GM19351 (cell line): ENCODE data around the gene STIMATE.

Source experiments
- ATAC-seq: cut with Tn5 transposase; IDR thresholded peaks from one replicate; pipeline ENCODE4 v1.9.1; 2021; ENCODE audit warnings: mild to moderate bottlenecking, moderate library complexity; ENCODE audit not compliant: unreplicated experiment

The STIMATE gene

DNA sequence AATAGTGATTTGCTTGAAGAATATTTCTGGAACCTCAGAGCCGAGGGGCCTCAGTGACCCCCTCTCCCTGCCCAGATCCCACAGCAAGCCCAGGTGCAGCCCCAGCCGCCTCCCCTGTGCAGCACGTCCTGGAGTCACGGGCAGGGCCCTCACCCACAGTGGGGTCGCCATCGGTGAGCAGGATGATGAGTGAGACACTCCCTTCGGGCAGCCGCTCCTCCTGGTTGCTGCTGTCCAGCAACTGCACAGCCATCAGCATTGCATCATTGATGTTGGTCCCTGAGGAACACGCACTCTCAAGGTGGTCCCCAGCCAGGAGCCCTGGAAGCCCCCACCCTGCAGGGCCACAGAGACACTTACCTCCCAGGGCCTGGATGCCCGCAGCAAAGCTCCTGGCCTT lies 73.3 kb downstream of the STIMATE start:
- ATAC-seq: no peak

- ATAC-seq: no peak
Observed at GRCh38 chr3:52822363-52822762, 75.0 kb downstream of the STIMATE start.

- no peak for ATAC-seq
Observed at GRCh38 chr3:52820736-52821135, 76.6 kb downstream of the STIMATE start.

- ATAC-seq: no peak
Observed at GRCh38 chr3:52819936-52820335, 77.4 kb downstream of the STIMATE start.

GRCh38 chr3:52817860-52818259 lies 79.5 kb downstream of the STIMATE start:
- no peak for ATAC-seq

DNA sequence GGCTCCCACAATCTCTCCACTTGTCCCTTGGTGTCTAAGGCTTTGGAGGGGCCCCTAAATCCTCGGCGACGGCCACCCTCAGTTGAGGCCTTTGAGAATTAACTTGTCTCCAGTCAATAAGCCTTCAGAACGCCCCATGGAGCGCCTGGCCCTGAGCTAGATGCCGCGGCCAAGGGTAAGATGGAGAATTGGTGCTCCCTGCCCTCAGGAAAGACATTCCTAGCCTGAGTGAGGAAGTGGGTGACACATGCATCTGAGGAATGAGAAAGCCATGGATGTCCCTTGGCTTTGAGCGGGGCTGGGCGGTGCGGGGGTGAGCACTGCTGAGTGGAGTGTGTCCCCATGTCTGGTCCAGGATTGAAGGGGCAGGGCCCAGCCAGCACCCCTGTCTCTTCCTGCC lies 80.1 kb downstream of the STIMATE start:
- no peak for ATAC-seq

GRCh38 chr3:52816654-52817053 lies 80.7 kb downstream of the STIMATE start:
- ATAC-seq: no peak

GRCh38 chr3:52816199-52816598 lies 81.1 kb downstream of the STIMATE start:
- ATAC-seq: no peak

DNA sequence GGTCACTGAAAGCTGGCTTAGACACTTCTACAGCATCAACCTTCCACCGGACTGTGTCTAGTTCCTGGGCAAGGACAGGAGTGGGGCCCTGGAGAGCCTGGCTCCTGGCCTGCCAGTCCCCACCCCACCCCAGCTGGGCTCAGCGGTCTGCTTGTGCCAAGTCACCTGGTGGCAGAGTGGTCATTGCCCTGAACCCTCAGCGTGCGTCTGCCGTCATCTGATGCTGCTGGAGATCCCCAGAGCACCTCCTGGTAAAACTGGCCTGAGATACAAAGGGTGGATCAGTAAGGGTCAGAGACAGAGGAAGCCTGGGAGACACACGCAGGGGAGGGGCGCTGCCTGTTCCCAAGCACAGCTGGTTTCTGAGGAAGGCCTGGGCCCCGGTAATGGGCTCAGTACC lies 83.5 kb downstream of the STIMATE start:
- ATAC-seq: no peak

- ATAC-seq: no peak
Observed at GRCh38 chr3:52811452-52812011, 85.8 kb downstream of the STIMATE start.

DNA sequence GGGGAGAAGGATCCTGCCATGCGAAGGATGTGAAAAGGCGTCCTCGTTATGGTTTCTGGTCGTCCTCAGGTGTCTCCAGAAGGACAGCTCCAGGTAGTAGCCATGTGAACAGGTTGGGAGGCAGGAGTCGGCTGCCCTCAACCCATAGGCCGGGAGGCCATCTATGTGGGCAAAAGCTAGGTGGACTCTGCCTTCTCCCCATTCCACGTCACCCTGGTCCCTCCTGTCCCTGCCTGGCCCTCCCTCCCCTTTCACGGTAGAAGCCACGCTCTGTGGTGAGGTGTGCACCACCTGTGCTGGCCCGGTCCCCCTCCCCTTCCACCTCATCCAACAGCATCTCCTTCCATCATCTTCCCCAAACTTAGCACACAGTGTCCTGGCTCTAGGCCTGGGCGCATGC lies 86.4 kb downstream of the STIMATE start:
- no peak for ATAC-seq

GRCh38 chr3:52809662-52810377 lies 87.5 kb downstream of the STIMATE start:
- ATAC-seq: no peak

DNA sequence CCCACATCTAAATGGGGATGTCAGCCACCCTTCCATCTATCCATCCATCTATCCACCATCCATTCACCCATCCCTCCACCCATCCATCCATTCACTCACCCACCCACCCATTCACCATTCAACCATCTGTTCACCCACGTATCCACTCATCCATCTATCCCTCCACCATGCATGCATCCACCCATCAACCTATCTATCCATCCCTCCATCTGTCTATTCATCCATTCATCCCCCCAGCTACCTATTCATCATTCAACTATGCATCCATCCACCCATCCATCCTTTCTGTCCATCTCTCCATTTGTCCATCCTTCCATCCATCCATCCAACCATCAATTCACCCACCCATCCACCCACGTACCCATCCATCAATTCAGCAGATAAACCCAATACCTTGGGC lies 88.2 kb downstream of the STIMATE start:
- ATAC-seq: no peak

- no peak for ATAC-seq
Observed at GRCh38 chr3:52805270-52806039, 91.9 kb downstream of the STIMATE start.

- no peak for ATAC-seq
Observed at GRCh38 chr3:52801839-52802238, 95.5 kb downstream of the STIMATE start.

DNA sequence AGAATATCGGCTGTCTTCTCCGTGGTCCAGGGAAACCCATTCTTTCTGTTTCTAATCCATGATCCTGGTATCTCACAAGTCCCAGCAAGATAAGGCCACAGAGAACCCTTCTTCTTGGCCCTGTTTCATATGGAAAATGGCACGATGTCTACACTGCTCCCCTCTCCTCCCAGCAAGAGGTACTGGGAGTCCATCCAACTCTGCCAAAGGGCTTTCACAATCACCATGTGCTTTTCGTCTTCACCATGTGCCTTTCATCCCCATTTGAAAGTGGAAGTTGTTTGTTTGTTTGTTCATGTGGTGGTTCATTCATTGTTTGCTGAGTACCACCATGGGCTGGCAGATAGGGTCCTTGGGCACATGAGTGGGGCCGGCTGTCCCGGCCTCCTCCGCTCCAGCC lies 97.3 kb downstream of the STIMATE start:
- ATAC-seq: no peak

GRCh38 chr3:52798978-52799476 lies 98.3 kb downstream of the STIMATE start:
- no peak for ATAC-seq

DNA sequence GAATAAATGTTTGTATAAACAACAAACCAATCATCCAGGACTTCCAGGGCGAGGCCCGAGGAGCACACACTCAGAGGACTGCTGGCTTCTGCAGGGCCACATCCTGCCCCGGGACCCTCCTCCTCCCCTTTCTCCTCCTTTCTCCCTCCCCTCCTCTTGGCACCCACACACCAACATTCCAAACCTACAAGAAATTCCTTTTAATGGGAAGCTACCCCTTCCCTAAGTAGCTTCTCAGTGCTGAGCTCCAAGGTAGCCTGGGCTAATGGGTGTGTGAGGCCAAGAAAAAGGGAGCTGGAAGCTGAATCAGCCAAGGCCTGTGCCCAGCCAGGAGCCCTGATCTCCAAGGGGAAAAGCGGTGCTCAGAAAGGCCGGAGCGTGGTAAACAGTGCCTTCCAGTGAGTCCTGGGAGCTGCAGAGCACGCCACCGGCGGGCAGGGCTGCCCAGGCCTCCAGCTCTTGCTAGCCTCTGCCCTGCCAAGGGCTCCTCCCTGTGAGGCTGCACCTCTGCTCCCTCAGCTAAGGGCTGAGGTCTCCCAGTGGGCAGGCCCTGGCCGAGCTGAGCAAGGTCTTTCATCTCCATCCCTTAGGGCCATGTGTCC lies 98.9 kb downstream of the STIMATE start:
- no peak for ATAC-seq

GRCh38 chr3:52796411-52796810 lies 100.9 kb downstream of the STIMATE start:
- ATAC-seq: no peak

GRCh38 chr3:52795298-52795900 lies 101.9 kb downstream of the STIMATE start:
- no peak for ATAC-seq

GRCh38 chr3:52794612-52795099 lies 102.7 kb downstream of the STIMATE start, which contains the start of gene ITIH3:
TSS of gene ITIH3 (plus strand) at chr3:52794796. CDS start at chr3:52794804, 8 bp downstream.
- no peak for ATAC-seq
